Activated CD4-positive, alpha-beta T cell treated with anti-CD3 and anti-CD28 coated beads, Interleukin-2, amount 10 ng/mL, durations not matched to agents 7 days and 5 days (primary cell): ENCODE measurements around the gene PTPRE. TPM values are rescaled to one million over a fixed set of nuclear protein-coding genes. Genes with fewer than 3 reads are reported as not detected.

Source experiments
- CTCF ChIA-PET: fragments of 350-600 bp; sonication (Branson Sonifier 250); formaldehyde crosslinking; loops from one replicate; lab custom pipeline; 2021; ENCODE audit warnings: antibody characterized with exemption; lab: Charles Lee
- POLR2A ChIA-PET: fragments of 350-600 bp; sonication (Branson Sonifier 250); formaldehyde crosslinking; loops from one replicate; lab custom pipeline; 2021; ENCODE audit warnings: antibody characterized with exemption; lab: Charles Lee
- DNase-seq: peaks from one replicate; pipeline ENCODE4 v3.0.0-alpha.2; 2020
- H3K27ac Mint-ChIP-seq: one replicate; pipeline ENCODE4 v1.8.0; 2021; ENCODE audit warnings: mild to moderate bottlenecking, moderate library complexity, mixed read lengths
- H3K27me3 Mint-ChIP-seq: one replicate; pipeline ENCODE4 v1.8.0; 2021; ENCODE audit warnings: mixed read lengths
- H3K36me3 Mint-ChIP-seq: one replicate; pipeline ENCODE4 v1.8.0; 2021; ENCODE audit warnings: low read depth, mixed read lengths
- H3K4me1 Mint-ChIP-seq: one replicate; pipeline ENCODE4 v1.8.0; 2021; ENCODE audit warnings: mixed read lengths
- H3K4me3 Mint-ChIP-seq: one replicate; pipeline ENCODE4 v1.8.0; 2021; ENCODE audit warnings: mild to moderate bottlenecking, moderate library complexity, mixed read lengths
- H3K9me3 Mint-ChIP-seq: one replicate; pipeline ENCODE4 v1.8.0; 2021; ENCODE audit warnings: mixed read lengths
- total RNA-seq, 2 experiments: library from RNA; stranded (reverse); gene quantifications; one replicate each; pipeline ENCODE4 v1.2.3, GENCODE V29; 2021

PTPRE gene
- total RNA-seq, 2 experiments from 2014 or later: 24.1 to 25.6 TPM

DNA sequence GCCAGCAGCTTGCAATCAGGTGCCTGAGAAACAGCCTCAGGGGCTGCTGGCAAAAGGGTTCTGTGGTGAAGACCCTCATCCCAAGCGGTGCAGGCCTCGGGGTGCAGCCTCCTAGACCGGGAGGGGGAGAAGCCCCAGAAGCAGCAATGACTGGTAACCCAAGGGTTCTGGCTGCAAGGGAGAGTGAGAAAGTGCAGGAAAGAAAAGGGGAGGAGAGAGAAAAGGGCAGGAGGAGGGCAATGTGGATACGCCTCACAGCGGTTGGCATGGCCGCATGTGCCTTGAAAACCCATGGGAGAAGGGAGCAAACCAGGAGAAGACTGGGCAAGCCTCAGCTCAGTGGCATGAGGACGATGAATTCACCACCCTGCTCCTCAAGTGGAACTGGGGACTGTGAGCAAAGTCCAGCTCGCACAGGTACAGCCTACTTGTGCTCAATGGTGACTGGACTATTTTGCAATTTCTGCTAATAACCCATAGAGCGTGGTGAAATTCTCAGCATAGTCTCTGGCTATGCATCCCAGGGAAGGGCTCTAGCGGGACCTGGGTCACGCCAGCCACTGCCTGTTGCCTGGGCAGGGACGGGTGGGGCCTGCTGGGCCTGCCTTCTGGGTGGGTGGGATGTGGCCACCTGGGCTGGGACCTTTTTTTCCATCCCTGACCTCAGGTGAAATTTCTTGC lies 20.4 kb upstream of the PTPRE start:
- CTCF ChIA-PET: no interaction called here
- Mint-ChIP-seq H3K27me3 (peaks cover 1% of the 10 kb centered on the region), H3K4me3 (no peak overlapping the region), H3K27ac (no peak overlapping the region), H3K9me3 (no peaks in the 10 kb centered on the region), H3K4me1 (peaks cover 6% of the 10 kb centered on the region), H3K36me3 (no peaks in the 10 kb centered on the region)
- POLR2A ChIA-PET: no interaction called here
- DNase-seq: no peak

DNA sequence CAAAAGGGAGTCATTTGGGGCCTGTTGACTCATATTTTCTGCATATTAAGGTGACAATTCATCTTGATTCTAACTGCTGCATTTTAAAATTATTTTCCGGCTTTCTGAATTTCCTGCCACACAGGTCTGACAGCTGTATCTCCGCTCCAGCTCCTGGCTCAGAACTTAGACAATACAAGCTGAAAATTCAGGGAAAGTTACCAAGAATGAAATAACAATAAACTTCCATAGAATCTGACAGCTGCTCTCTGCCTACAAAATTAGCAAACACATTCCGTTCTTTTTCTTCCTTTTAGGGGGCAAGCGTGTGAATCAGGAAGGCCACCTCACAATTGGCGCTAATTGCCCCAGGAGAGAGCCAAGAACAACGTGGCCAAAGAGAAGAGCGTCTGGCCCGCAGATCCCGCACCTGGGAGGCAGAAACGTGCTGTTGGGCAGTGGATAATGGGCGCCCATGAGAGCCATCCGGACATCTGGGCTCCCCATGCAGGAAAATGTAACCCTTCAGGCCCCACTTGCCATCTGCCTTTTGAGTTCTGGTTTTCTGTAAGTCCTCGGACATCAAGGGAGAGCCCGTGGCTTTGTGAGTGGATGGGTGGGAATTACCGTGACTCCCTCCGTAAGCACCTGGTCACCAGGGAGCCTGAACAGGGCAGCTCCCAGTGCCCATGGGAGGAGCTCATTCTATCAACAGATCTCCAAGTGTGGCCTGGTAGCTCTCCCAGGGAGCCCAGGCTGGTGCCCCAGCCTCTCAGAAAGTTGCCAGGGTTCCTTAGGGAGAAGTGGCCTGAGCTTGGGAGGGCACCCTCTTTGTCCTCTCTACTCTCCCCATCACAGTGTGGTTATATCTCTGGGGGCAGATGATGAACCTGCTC lies 19.1 kb upstream of the PTPRE start:
- Mint-ChIP-seq H3K36me3 (no peaks in the 10 kb centered on the region), H3K9me3 (no peaks in the 10 kb centered on the region), H3K4me3 (no peak overlapping the region), H3K4me1 (no peaks in the 10 kb centered on the region), H3K27ac (no peak overlapping the region), H3K27me3 (peaks cover 5% of the 10 kb centered on the region)
- POLR2A ChIA-PET: no interaction called here
- DNase-seq: no peak
- CTCF ChIA-PET: interaction anchor here (1.2 kb wide), 2 partner anchors 9 to 19 kb away, joined by 3 to 4 read pairs; partner anchors contain the start of gene PTPRE

DNA sequence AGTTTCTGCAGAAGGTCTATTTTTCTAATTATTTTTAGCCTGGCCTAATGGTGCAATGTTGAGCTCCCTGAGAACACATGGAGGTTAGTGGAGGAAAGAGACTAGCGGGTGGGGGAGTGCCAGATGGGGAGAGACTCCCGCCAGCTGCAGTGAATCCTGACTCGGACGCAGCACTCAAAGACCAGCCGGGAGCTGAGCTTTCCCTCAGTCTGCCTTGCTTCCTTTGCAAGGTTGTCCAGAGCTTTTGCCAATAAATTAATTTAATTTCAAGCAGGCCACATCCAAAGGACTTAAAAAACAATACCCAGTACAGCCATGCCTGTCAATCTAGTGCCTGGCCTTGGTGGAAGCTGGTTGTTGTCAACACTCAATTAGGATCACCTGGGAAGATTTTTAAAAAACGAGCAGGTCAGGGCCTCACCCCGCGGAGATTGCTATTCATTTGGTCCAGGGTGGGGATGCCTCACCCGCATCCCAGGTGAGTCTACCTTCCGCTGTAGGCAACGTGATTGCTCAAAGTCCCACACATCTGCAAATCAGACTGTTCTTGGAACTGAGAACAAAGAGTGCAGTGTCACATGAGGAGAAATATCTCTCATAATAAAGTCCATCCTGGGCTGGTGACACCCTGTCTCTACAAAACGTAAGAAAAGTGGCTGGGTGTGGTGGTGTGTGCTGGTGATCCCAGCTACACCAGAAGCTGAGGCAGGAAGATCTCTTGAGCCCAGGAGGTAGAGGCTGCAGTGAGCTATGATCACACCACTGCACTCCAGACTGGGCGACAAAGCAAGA lies 18.2 kb upstream of the PTPRE start:
- Mint-ChIP-seq H3K27ac (no peak overlapping the region), H3K27me3 (peaks cover 11% of the 10 kb centered on the region), H3K4me3 (no peak overlapping the region), H3K4me1 (no peaks in the 10 kb centered on the region), H3K9me3 (no peaks in the 10 kb centered on the region), H3K36me3 (no peaks in the 10 kb centered on the region)
- no peak for DNase-seq
- CTCF ChIA-PET: no interaction called here
- POLR2A ChIA-PET: no interaction called here

DNA sequence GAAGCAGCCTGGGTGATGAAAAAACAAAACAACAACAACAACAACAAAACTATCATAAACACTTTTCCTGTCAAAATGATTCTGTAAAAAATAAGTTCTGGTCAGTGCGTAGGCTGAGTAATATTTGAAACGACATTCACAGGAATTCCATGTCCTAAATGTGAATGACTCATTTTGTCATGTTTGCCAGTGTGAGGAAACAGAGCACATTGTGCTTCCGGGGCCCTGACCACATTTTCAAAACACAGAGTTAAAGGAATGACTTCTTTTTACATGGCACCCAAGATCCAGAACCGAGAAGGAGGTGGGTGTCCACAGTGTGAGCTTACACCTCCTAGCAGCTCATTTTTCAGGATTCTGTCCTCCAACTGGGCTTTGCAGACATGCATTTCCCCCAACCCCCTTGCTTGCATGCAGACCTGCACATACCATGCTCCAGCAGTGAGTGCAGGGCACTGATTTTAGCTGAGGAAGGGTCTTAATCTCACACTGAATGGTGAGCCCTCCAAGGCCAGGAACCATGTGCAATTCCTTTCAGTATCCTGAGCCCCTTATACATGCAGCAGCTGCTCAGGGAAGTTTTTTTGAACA lies 17.2 kb upstream of the PTPRE start:
- ChIA-PET POLR2A (no interaction called here), CTCF (no interaction called here)
- Mint-ChIP-seq H3K4me3 (no peak overlapping the region), H3K9me3 (no peaks in the 10 kb centered on the region), H3K4me1 (no peaks in the 10 kb centered on the region), H3K36me3 (no peaks in the 10 kb centered on the region), H3K27ac (no peak overlapping the region), H3K27me3 (peaks cover 15% of the 10 kb centered on the region)
- DNase-seq: no peak

DNA sequence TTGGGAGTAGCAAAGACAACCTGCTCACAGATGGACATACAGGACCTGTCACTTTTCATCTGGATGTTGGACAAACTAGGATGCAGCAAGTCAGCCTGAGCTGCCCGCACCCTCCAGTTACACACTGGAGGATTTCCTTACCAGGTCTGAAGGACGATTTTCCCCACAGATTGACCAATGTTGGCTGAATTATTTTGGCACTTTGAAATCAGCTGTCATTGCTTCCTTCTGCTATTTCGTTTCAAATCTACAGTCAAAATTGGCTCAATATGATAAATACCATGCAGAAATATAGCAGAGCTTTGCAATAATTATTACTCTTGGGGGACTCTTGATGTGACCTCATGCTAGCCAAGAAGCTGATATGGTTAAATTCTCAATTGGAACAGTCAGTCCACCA lies 16.7 kb upstream of the PTPRE start:
- no peaks in the 10 kb centered on the region for H3K9me3 Mint-ChIP-seq
- CTCF ChIA-PET: no interaction called here

DNA sequence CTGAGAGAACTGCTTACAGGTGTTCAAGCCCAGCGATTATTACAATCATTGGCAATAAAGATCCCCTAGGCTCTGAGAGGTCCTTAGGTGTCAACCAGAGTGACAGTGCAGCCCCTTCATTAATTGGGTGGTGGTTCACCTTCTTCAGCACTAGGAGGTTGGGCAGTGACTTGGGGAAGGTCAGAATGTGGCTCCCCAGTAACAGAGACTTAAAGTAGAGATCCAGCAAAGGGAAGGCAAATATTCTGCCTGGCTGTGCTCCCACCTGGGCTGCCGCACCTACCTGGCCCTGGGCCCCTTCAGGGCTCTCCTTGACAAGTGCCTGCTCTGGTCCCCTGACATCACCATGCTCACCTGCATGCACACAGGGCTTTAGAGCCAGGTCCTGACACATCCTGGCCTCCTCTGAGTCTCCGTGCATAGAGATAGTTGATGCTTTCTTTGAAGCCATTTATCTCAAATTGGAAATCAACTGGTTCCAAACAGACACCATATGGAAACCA lies 16.0 kb upstream of the PTPRE start:
- Mint-ChIP-seq H3K4me3 (no peak overlapping the region), H3K36me3 (no peaks in the 10 kb centered on the region), H3K9me3 (no peaks in the 10 kb centered on the region), H3K27ac (no peak overlapping the region), H3K4me1 (peaks cover 4% of the 10 kb centered on the region), H3K27me3 (peaks cover 15% of the 10 kb centered on the region)
- DNase-seq: no peak
- ChIA-PET POLR2A (no interaction called here), CTCF (no interaction called here)

More for the DNA sequence above, 16.7 kb upstream of the PTPRE start:
- peaks cover 2% of the 10 kb centered on the region for H3K4me1 Mint-ChIP-seq
- peaks cover 15% of the 10 kb centered on the region for H3K27me3 Mint-ChIP-seq
- no peaks in the 10 kb centered on the region for H3K36me3 Mint-ChIP-seq
- no peak overlapping the region for H3K4me3 Mint-ChIP-seq
- H3K27ac Mint-ChIP-seq: no peak overlapping the region
- POLR2A ChIA-PET: no interaction called here
- no peak for DNase-seq

DNA sequence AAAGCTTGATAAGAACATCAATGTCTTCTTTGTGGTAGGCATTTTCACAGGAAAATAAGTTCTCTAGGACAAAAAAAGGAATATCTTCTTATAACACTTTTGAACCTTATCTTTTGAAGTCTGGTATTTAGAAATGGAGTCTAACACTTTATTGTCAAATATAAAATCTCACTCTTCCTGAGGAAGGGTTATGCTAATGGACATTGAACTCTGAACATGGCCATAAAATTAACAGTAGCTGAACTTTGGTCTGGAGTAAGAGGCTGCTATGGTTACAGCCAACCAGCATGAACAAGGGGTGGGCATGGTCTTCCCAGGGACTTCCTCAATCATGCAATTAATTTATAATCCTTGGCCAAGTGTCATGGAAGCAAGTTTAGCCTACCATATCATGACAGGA lies 14.2 kb upstream of the PTPRE start, which contains the start of gene CLRN3:
TSS of gene CLRN3 (minus strand) at position 199 of the 400 bp plus-strand sequence. CDS start at position 42, 157 bp downstream.
- ChIA-PET POLR2A (no interaction called here), CTCF (no interaction called here)

DNA sequence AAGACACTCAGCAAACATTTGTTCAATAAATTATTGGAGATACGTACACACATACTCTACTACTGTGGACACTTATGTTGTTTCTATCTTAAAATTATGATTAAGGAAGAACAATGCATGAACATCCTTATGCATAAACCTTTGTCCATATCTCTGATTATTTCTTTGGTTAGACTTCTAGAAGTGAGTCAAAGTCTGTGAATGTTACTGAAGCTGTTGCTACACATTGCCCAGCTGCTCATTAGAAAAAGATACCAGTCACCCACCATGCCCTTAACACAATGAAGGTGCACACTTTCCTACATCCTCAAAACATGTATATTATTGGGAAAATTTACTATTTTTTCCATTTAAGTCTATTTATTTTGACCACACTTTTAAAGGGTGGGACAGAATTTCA lies 12.8 kb upstream of the PTPRE start:
- Mint-ChIP-seq H3K4me3 (no peak overlapping the region), H3K4me1 (peaks cover 4% of the 10 kb centered on the region), H3K27me3 (peaks cover 28% of the 10 kb centered on the region), H3K36me3 (no peaks in the 10 kb centered on the region), H3K9me3 (peaks cover 2% of the 10 kb centered on the region), H3K27ac (no peak overlapping the region)
- POLR2A ChIA-PET: no interaction called here
- CTCF ChIA-PET: interaction anchor here (1.3 kb wide), 2 partner anchors 12 to 175 kb away, joined by 3 to 4 read pairs; no protein-coding TSS in a partner anchor
- DNase-seq: no peak

More for the DNA sequence above, 14.2 kb upstream of the PTPRE start, which contains the start of gene CLRN3:
- no peaks in the 10 kb centered on the region for H3K36me3 Mint-ChIP-seq
- H3K27ac Mint-ChIP-seq: no peak within 1 kb of the TSS
- peaks cover 4% of the 10 kb centered on the region for H3K4me1 Mint-ChIP-seq
- H3K27me3 Mint-ChIP-seq: peaks cover 15% of the 10 kb centered on the region
- DNase-seq: no peak
- H3K9me3 Mint-ChIP-seq: no peaks in the 10 kb centered on the region
- H3K4me3 Mint-ChIP-seq: no peak within 1 kb of the TSS

DNA sequence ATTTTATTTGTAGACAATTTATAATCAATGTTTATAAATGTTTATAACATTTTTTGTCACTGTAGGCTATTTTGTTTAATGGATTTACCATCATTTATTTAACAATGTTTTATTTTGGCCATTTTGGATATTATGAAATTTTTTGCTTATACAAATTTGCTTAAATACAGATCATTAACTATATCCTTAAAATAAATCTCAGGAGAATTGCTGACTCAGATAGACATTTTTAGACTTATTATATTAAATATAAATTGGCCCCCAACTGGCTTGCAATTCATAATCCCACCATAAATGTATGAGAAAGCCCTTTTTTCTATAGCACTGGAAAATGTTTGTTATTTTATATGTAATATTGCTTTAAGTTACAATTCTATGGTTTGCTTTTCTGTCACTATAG lies 10.3 kb upstream of the PTPRE start:
- H3K9me3 Mint-ChIP-seq: peaks cover 2% of the 10 kb centered on the region
- no peak overlapping the region for H3K4me3 Mint-ChIP-seq
- no peak overlapping the region for H3K27ac Mint-ChIP-seq
- ChIA-PET POLR2A (no interaction called here), CTCF (no interaction called here)
- H3K27me3 Mint-ChIP-seq: peaks cover 33% of the 10 kb centered on the region
- H3K4me1 Mint-ChIP-seq: peaks cover 4% of the 10 kb centered on the region
- H3K36me3 Mint-ChIP-seq: no peaks in the 10 kb centered on the region
- DNase-seq: no peak

DNA sequence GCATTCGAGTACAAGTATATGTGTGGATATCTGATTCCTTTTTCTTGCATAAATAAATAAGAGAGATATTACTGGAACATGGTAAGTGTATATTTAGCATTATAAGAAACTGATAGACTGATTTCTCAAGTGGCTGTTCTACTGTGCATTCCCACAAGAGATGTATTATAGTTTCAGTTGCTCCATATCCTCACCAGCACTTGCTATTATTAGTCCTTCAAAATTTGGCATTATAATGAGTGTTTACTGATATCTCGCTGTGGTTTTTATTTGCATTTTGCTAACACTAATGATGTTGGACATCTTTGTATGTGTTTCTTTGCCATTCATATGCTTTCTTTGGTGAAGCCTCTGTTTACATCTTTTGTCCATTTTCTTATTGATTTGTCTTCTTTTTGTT lies 9.7 kb upstream of the PTPRE start:
- H3K27me3 Mint-ChIP-seq: peaks cover 33% of the 10 kb centered on the region
- ChIA-PET POLR2A (no interaction called here), CTCF (no interaction called here)

DNA sequence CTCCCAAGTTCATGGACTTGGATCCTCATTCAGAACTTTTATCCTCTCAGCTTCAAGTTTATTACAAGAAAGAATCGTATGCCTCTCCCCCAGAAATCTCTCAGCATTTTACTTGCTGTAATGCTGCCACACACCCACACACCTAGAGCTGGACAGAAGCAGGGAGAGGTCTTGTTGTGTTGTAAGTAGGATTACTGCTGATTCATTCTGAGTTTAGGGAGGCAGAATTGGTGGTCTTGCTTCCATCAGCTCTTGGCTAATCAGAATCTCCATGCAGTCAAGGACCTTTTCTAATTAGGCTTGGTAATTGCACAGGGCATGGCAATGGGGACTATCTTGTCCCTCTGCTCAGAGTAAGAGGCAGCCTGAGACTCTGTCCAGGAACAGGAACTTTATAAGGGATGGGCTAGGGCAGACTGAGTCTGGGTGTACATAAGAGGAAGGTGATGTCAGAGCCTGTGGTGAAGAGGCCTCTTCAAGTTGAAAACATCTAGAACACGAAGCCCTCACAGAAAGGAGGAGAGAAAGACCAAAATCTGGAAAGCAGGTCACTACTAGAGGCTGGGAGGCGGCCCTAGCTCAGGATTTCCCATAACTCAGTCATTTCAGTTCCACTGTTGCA lies 7.0 kb upstream of the PTPRE start:
- no peak for DNase-seq
- Mint-ChIP-seq H3K4me3 (no peak overlapping the region), H3K27ac (no peak overlapping the region), H3K9me3 (peaks cover 2% of the 10 kb centered on the region), H3K4me1 (peaks cover 4% of the 10 kb centered on the region), H3K27me3 (peaks cover 34% of the 10 kb centered on the region), H3K36me3 (no peaks in the 10 kb centered on the region)
- POLR2A ChIA-PET: no interaction called here
- CTCF ChIA-PET: interaction anchor here (1.4 kb wide), 2 partner anchors 16 to 111 kb away, joined by 4 to 5 read pairs; no protein-coding TSS in a partner anchor

More for the DNA sequence above, 9.7 kb upstream of the PTPRE start:
- no peak for DNase-seq
- Mint-ChIP-seq H3K4me1 (peaks cover 4% of the 10 kb centered on the region), H3K9me3 (peaks cover 2% of the 10 kb centered on the region), H3K36me3 (no peaks in the 10 kb centered on the region), H3K27ac (no peak overlapping the region), H3K4me3 (no peak overlapping the region)

DNA sequence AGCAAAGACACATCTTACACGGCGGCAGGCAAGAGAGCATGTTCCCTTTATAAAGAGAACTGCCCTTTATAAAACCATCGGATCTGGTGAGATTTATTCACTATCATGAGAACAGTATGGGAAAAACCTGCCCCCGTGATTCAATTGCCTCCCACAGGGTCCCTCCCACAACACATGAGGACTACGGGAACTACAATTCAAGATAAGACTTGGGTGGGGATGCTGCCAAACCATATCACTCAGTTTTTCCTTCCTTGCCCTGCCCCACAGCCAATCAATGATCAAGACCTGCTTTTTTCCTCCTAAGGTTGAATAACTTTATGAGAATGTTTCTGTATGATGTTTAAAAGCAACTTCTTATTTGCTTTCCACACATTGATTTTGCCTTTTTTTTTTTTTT lies 3.1 kb upstream of the PTPRE start:
- Mint-ChIP-seq H3K27me3 (peaks cover 38% of the 10 kb centered on the region), H3K9me3 (no peaks in the 10 kb centered on the region)

More for the DNA sequence above, 3.1 kb upstream of the PTPRE start:
- ChIA-PET CTCF (interaction anchor here (3.6 kb wide), 1 partner anchor 108 kb away, joined by 74 read pairs; no protein-coding TSS in a partner anchor), POLR2A (no interaction called here)
- Mint-ChIP-seq H3K4me1 (no peaks in the 10 kb centered on the region), H3K4me3 (no peak overlapping the region), H3K36me3 (no peaks in the 10 kb centered on the region), H3K27ac (no peak overlapping the region)
- no peak for DNase-seq
